PFSK-1 (cell line): ENCODE data around the gene PDK2.

Source experiments
- POLR2AphosphoS5 ChIP-seq: IDR thresholded peaks from 2 replicates; pipeline ENCODE4 v1.6.1; 2012; ENCODE audit warnings: low read depth, mild to moderate bottlenecking, control low read depth, low read length, moderate library complexity
- TAF1 ChIP-seq: IDR thresholded peaks from 2 replicates; pipeline ENCODE4 v1.6.1; 2012; ENCODE audit warnings: low read length, control low read depth, borderline replicate concordance; ENCODE audit not compliant: insufficient read depth

DNA sequence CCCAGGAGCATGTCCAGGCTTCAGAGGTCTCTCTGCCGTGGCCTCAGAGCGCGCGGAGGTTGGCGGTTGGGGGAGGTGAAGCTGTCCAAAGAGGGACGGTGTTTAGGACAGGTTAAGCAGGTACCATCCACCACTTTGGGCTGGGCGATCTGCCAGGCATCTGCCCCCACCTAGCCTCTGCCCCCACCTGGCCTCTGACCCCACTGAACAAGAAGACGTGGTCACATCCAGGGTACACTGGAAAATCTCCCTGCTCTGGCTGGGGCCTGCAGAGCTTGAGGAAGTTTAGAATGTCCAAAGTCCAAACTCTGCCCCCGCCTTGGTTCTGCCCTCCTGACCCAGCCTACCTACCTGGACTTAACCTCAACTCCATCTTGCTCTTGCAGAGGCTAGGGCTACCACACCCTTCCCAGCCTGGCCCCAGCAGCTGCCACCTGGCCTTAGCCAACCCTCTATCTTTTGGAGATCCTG lies 37.6 kb upstream of the PDK2 start:
- TF ChIP-seq TAF1 (no peak), POLR2AphosphoS5 (no peak)
